ENCODE data around the gene EPB41. TPM values are rescaled to one million over a fixed set of nuclear protein-coding genes. Genes with fewer than 3 reads are reported as not detected.

Gene EPB41
- total and polyA plus RNA-seq, 9 of the 15 experiments (the other 6 are each of a cell fraction or from before 2014, with no cell fraction given) = 3.7 to 213 (median 141) TPM

- TF ChIP-seq, protein P1, sequence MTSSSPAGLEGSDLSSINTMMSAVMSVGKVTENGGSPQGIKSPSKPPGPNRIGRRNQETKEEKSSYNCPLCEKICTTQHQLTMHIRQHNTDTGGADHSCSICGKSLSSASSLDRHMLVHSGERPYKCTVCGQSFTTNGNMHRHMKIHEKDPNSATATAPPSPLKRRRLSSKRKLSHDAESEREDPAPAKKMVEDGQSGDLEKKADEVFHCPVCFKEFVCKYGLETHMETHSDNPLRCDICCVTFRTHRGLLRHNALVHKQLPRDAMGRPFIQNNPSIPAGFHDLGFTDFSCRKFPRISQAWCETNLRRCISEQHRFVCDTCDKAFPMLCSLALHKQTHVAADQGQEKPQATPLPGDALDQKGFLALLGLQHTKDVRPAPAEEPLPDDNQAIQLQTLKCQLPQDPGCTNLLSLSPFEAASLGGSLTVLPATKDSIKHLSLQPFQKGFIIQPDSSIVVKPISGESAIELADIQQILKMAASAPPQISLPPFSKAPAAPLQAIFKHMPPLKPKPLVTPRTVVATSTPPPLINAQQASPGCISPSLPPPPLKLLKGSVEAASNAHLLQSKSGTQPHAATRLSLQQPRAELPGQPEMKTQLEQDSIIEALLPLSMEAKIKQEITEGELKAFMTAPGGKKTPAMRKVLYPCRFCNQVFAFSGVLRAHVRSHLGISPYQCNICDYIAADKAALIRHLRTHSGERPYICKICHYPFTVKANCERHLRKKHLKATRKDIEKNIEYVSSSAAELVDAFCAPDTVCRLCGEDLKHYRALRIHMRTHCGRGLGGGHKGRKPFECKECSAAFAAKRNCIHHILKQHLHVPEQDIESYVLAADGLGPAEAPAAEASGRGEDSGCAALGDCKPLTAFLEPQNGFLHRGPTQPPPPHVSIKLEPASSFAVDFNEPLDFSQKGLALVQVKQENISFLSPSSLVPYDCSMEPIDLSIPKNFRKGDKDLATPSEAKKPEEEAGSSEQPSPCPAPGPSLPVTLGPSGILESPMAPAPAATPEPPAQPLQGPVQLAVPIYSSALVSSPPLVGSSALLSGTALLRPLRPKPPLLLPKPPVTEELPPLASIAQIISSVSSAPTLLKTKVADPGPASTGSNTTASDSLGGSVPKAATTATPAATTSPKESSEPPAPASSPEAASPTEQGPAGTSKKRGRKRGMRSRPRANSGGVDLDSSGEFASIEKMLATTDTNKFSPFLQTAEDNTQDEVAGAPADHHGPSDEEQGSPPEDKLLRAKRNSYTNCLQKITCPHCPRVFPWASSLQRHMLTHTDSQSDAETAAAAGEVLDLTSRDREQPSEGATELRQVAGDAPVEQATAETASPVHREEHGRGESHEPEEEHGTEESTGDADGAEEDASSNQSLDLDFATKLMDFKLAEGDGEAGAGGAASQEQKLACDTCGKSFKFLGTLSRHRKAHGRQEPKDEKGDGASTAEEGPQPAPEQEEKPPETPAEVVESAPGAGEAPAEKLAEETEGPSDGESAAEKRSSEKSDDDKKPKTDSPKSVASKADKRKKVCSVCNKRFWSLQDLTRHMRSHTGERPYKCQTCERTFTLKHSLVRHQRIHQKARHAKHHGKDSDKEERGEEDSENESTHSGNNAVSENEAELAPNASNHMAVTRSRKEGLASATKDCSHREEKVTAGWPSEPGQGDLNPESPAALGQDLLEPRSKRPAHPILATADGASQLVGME (CRISPR knock-in tag; IDR thresholded peaks at IDR 0.05) = 0 out of 2 replicates have a peak, but pooled peaks have one; percentile 67
- no peak for TF ChIP-seq POLR2B (IDR thresholded peaks at IDR 0.05; ENCODE audit: low read depth, partially characterized antibody)
- no peak for TF ChIP-seq ZNF282 (CRISPR knock-in tag; IDR thresholded peaks at IDR 0.05)
- peak; percentile 58 for TF ChIP-seq BHLHE40 (IDR thresholded peaks at IDR 0.05; ENCODE audit: low read length)
- no peak; the same call in 1 of the 2 replicates for TF ChIP-seq MXI1 (IDR thresholded peaks at IDR 0.05; ENCODE audit: low read depth, low read length)
- TF ChIP-seq RCOR1 (IDR thresholded peaks at IDR 0.05; ENCODE audit: borderline replicate concordance in 1 of 2, low read depth in 2 of 2, low read length in 2 of 2) = peak; percentile 92 to 98
- no peak for TF ChIP-seq HDAC6 (IDR thresholded peaks at IDR 0.05; ENCODE audit: low read depth, low read length)
- TF ChIP-seq BRF1 (IDR thresholded peaks at IDR 0.05; ENCODE audit: borderline replicate concordance, extremely low read depth, insufficient read length) = no peak
- TF ChIP-seq, protein P2, sequence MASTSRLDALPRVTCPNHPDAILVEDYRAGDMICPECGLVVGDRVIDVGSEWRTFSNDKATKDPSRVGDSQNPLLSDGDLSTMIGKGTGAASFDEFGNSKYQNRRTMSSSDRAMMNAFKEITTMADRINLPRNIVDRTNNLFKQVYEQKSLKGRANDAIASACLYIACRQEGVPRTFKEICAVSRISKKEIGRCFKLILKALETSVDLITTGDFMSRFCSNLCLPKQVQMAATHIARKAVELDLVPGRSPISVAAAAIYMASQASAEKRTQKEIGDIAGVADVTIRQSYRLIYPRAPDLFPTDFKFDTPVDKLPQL (IDR thresholded peaks at IDR 0.05; ENCODE audit: extremely low read depth, insufficient read length) = no peak
- no peak for TF ChIP-seq SMARCB1 (IDR thresholded peaks at IDR 0.05; ENCODE audit: insufficient read length, low read depth)
- TF ChIP-seq ELF1 (tag; IDR thresholded peaks at IDR 0.05) = peak; percentile 98
- TF ChIP-seq PCBP2 (IDR thresholded peaks at IDR 0.05; ENCODE audit: low read depth, low read length, poor library complexity, severe bottlenecking) = no peak
- no peak for TF ChIP-seq BACH1 (tag; IDR thresholded peaks at IDR 0.05)
- TF ChIP-seq SAP30 (IDR thresholded peaks at IDR 0.05; ENCODE audit: borderline replicate concordance, insufficient read depth, low read depth, low read length, poor library complexity, severe bottlenecking) = no peak
Observed at GRCh38 chr1:28882009-28882628, 32.2 kb upstream of the EPB41 start (continued).
